ENCODE measurements around the gene C12orf57. TPM values are rescaled to one million over a fixed set of nuclear protein-coding genes. Genes with fewer than 3 reads are reported as not detected.

Gene C12orf57
- total and polyA plus RNA-seq, 2 of the 13 experiments (the other 11 are each of a cell fraction or from before 2014, with no cell fraction given): 84.0 to 287 TPM

DNA sequence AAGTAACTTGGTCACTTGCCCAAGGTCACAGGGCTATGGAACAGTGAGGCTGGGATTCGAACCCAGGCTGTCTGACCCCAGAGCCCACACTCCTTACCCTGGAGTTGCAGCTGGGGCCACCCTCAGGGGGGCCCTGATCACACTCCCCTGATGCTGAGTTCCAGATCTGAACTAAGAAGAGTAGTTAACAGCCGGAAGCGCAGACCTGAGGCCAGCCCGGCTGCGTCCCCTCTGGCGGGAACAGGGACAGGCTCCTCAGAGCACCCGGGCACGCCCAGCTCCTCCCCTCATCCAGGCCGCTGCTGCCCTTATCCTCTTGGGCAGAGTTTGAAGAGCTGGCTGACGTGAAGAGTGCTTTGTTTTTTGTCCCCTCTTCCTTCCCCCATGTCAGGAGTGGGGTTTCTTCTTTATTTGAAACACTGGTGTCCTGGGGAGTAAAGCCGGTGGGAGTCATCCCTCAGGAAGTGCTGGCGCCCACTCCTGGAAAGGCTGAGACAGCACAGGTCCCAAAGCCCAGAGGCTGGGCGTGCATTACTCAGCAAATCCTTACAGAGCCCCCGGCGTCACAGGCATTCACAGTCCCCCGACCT, 18.0 kb downstream of the C12orf57 start (continued):
- TF ChIP-seq, protein P1, sequence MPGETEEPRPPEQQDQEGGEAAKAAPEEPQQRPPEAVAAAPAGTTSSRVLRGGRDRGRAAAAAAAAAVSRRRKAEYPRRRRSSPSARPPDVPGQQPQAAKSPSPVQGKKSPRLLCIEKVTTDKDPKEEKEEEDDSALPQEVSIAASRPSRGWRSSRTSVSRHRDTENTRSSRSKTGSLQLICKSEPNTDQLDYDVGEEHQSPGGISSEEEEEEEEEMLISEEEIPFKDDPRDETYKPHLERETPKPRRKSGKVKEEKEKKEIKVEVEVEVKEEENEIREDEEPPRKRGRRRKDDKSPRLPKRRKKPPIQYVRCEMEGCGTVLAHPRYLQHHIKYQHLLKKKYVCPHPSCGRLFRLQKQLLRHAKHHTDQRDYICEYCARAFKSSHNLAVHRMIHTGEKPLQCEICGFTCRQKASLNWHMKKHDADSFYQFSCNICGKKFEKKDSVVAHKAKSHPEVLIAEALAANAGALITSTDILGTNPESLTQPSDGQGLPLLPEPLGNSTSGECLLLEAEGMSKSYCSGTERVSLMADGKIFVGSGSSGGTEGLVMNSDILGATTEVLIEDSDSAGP (CRISPR knock-in tag; IDR thresholded peaks at IDR 0.05; ENCODE audit: borderline replicate concordance): peak; percentile 29; the same call in 1 of the 2 replicates
- TF ChIP-seq ASH2L (IDR thresholded peaks at IDR 0.05; ENCODE audit: insufficient read length, low read depth, low read length) (peak; percentile 49), ZNF792 (CRISPR knock-in tag; IDR thresholded peaks at IDR 0.05) (0 out of 2 replicates have a peak, but pooled peaks have one; percentile 24), ZSCAN25 (CRISPR knock-in tag; IDR thresholded peaks at IDR 0.05) (no peak), MAFF (IDR thresholded peaks at IDR 0.05; ENCODE audit: low read depth, low read length) (peak; percentile 84), ZBTB21 (CRISPR knock-in tag; IDR thresholded peaks at IDR 0.05) (no peak), ZSCAN31 (CRISPR knock-in tag; IDR thresholded peaks at IDR 0.05; ENCODE audit: low read depth) (0 out of 2 replicates have a peak, but pooled peaks have one; percentile 30), GTF3A (CRISPR knock-in tag; conservative IDR thresholded peaks at IDR 0.05) (no peak)
- TF ChIP-seq, protein P2, sequence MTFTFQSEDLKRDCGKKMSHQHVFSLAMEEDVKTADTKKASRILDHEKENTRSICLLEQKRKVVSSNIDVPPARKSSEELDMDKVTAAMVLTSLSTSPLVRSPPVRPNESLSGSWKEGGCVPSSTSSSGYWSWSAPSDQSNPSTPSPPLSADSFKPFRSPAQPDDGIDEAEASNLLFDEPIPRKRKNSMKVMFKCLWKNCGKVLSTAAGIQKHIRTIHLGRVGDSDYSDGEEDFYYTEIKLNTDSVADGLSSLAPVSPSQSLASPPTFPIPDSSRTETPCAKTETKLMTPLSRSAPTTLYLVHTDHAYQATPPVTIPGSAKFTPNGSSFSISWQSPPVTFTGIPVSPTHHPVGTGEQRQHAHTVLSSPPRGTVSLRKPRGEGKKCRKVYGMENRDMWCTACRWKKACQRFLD (CRISPR knock-in tag; IDR thresholded peaks at IDR 0.05; ENCODE audit: borderline replicate concordance): 0 out of 2 replicates have a peak, but pooled peaks have one; percentile 73
- TF ChIP-seq, protein P3, sequence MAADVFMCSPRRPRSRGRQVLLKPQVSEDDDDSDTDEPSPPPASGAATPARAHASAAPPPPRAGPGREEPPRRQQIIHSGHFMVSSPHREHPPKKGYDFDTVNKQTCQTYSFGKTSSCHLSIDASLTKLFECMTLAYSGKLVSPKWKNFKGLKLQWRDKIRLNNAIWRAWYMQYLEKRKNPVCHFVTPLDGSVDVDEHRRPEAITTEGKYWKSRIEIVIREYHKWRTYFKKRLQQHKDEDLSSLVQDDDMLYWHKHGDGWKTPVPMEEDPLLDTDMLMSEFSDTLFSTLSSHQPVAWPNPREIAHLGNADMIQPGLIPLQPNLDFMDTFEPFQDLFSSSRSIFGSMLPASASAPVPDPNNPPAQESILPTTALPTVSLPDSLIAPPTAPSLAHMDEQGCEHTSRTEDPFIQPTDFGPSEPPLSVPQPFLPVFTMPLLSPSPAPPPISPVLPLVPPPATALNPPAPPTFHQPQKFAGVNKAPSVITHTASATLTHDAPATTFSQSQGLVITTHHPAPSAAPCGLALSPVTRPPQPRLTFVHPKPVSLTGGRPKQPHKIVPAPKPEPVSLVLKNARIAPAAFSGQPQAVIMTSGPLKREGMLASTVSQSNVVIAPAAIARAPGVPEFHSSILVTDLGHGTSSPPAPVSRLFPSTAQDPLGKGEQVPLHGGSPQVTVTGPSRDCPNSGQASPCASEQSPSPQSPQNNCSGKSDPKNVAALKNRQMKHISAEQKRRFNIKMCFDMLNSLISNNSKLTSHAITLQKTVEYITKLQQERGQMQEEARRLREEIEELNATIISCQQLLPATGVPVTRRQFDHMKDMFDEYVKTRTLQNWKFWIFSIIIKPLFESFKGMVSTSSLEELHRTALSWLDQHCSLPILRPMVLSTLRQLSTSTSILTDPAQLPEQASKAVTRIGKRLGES (CRISPR knock-in tag; IDR thresholded peaks at IDR 0.05; ENCODE audit: borderline replicate concordance): no peak
